ENCODE data around the gene MARVELD2.

Gene MARVELD2

GRCh38 chr5:69489246-69489645 lies 74.3 kb downstream of the MARVELD2 start:
- CTCF ChIA-PET, result no interaction called here
- POLR2A ChIA-PET, result no interaction called here
- no peak for DNase-seq (ENCODE audit: extremely low spot score)
- TF ChIP-seq, protein P1, sequence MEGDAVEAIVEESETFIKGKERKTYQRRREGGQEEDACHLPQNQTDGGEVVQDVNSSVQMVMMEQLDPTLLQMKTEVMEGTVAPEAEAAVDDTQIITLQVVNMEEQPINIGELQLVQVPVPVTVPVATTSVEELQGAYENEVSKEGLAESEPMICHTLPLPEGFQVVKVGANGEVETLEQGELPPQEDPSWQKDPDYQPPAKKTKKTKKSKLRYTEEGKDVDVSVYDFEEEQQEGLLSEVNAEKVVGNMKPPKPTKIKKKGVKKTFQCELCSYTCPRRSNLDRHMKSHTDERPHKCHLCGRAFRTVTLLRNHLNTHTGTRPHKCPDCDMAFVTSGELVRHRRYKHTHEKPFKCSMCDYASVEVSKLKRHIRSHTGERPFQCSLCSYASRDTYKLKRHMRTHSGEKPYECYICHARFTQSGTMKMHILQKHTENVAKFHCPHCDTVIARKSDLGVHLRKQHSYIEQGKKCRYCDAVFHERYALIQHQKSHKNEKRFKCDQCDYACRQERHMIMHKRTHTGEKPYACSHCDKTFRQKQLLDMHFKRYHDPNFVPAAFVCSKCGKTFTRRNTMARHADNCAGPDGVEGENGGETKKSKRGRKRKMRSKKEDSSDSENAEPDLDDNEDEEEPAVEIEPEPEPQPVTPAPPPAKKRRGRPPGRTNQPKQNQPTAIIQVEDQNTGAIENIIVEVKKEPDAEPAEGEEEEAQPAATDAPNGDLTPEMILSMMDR (IDR thresholded peaks at IDR 0.05; ENCODE audit: control extremely low read depth, extremely low read depth, low read depth, missing control alignments), result no peak

GRCh38 chr5:69491027-69491426 lies 76.1 kb downstream of the MARVELD2 start:
- CTCF ChIA-PET, result no interaction called here

GRCh38 chr5:69491838-69492390 lies 77.0 kb downstream of the MARVELD2 start:
- no peak for DNase-seq (ENCODE audit: extremely low spot score)
- ChIA-PET POLR2A (no interaction called here), CTCF (no interaction called here)
- TF ChIP-seq, protein P1 (IDR thresholded peaks at IDR 0.05; ENCODE audit: control extremely low read depth, extremely low read depth, low read depth, missing control alignments), result no peak

More at GRCh38 chr5:69491027-69491426, 76.1 kb downstream of the MARVELD2 start:
- DNase-seq (ENCODE audit: extremely low spot score), result no peak
- TF ChIP-seq, protein P1 (IDR thresholded peaks at IDR 0.05; ENCODE audit: control extremely low read depth, extremely low read depth, low read depth, missing control alignments), result no peak
- POLR2A ChIA-PET, result no interaction called here

GRCh38 chr5:69492391-69492922 lies 77.5 kb downstream of the MARVELD2 start, which contains the start of gene OCLN:
TSS of gene OCLN (plus strand) at chr5:69492790. CDS start at chr5:69504245, 11,455 bp downstream.
- peak; percentile 81 for DNase-seq (ENCODE audit: extremely low spot score)
- ChIA-PET POLR2A (no interaction called here), CTCF (no interaction called here)
- TF ChIP-seq, protein P1 (IDR thresholded peaks at IDR 0.05; ENCODE audit: control extremely low read depth, extremely low read depth, low read depth, missing control alignments), result no peak

DNA sequence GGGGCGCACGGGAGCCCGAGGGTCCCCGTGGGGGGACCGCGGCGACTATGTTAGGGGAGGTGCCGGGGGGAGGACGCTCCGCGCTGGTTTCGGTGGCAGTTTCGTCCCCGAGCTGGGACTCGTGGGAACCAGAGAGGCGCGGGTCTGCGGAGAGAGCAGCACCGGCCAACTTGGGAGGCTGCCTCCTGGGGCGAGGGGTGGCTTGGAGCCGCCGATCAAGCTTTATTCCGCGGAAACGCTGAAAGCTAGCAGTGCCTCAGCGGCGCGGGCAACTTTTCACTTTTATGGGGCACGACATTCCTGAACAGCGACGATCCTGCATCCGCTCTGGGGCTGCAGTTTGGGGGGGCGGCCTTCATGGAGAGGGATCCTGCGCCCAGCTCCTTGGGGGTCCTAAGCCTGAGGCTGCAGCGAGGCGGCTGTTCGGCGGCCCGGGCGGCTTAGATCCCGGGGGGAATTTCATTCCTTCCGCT lies 78.0 kb downstream of the MARVELD2 start:
- ChIA-PET POLR2A (no interaction called here), CTCF (interaction anchor here (1.0 kb wide), 1 partner anchor 26 kb away, joined by 3 read pairs; no protein-coding TSS in a partner anchor)
- peak; percentile 68 for DNase-seq (ENCODE audit: extremely low spot score)
- TF ChIP-seq, protein P1 (IDR thresholded peaks at IDR 0.05; ENCODE audit: control extremely low read depth, extremely low read depth, low read depth, missing control alignments), result no peak

DNA sequence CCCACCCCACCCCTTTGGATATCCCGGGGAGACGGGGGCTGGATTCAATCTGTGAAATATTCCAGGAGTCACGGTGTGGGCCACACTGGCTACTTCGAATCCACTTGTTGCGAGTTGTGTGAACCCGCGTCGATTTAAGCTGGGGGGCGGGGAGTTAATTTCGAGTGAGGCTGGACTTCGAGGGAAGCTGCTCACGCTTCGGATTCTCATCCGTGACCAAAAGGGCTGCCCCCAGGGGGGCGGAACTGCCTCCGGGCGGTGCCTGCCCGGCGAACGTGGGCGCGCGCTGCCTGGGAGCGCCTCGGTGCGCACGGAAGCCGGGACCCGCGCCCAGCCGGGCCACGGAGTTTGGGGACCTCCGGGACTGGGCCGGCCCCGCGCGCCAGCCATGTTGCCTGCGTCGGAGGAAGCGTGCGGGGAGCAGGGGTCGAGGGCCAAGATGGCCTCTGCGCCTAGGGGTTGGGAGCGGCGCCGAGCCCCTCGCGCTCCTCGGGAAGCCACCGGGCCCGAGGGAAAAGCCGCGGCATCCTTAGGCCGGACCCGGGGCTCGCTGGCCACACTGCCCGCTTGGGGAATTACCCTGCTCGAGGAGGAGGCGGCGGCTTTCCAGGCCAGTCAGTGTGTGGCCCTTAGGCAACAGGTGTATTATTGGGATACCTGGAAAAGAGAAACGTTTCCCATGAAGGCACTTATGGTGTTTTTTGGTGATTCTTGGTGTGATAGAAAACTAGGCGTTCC lies 78.6 kb downstream of the MARVELD2 start:
- CTCF ChIA-PET, result interaction anchor here (1.0 kb wide), 1 partner anchor 26 kb away, joined by 3 read pairs; no protein-coding TSS in a partner anchor
- POLR2A ChIA-PET, result no interaction called here

More for the DNA sequence above, 78.6 kb downstream of the MARVELD2 start:
- peak; percentile 70 for DNase-seq (ENCODE audit: extremely low spot score)
- TF ChIP-seq, protein P1 (IDR thresholded peaks at IDR 0.05; ENCODE audit: control extremely low read depth, extremely low read depth, low read depth, missing control alignments), result peak; percentile 2

Data from GM10248 (cell line).